Astrocyte (in vitro differentiated cells and primary cell): ENCODE measurements around the gene RNGTT. TPM values are rescaled to one million over a fixed set of nuclear protein-coding genes. Genes with fewer than 3 reads are reported as not detected.
A peak's percentile ranks its signal among the peaks of the same experiment; 100 is the strongest.

Source experiments
- DNase-seq: peaks from one replicate; pipeline ENCODE4 v3.0.0-alpha.2; 2010; ENCODE audit warnings: low read depth
- FAIRE-seq: peaks from 2 replicates; lab custom pipeline; 2011; peaks lifted over from hg19 to GRCh38; lab: Jason Lieb, UNC
- H2AFZ ChIP-seq: 2 replicates; pipeline ENCODE4 v1.6.0; 2012; ENCODE audit warnings: low read depth, low read length, inconsistent platforms
- H3K27ac ChIP-seq: 2 replicates; pipeline ENCODE4 v1.5.1; 2011; ENCODE audit warnings: low read depth, low read length, inconsistent platforms
- H3K27me3 ChIP-seq: 2 replicates; pipeline ENCODE4 v1.6.0; 2011; ENCODE audit warnings: low read length, inconsistent platforms; ENCODE audit not compliant: insufficient read depth
- H3K36me3 ChIP-seq: 2 replicates; pipeline ENCODE4 v1.5.1; 2011; ENCODE audit warnings: low read length, inconsistent platforms; ENCODE audit not compliant: insufficient read depth
- H3K4me1 ChIP-seq: 2 replicates; pipeline ENCODE4 v1.5.1; 2011; ENCODE audit warnings: low read length, inconsistent platforms; ENCODE audit not compliant: insufficient read depth
- H3K4me2 ChIP-seq: 2 replicates; pipeline ENCODE4 v1.6.0; 2012; ENCODE audit warnings: low read length, inconsistent platforms
- H3K4me3 ChIP-seq: 2 replicates; pipeline ENCODE4 v1.5.1; 2011; ENCODE audit warnings: low read depth, mild to moderate bottlenecking, low read length, inconsistent platforms; ENCODE audit not compliant: insufficient read depth
- H3K79me2 ChIP-seq: 2 replicates; pipeline ENCODE4 v1.6.0; 2012; ENCODE audit warnings: mild to moderate bottlenecking, low read length, inconsistent platforms; ENCODE audit not compliant: insufficient read depth
- H3K9ac ChIP-seq: 2 replicates; pipeline ENCODE4 v1.6.0; 2012; ENCODE audit warnings: mild to moderate bottlenecking, low read length, inconsistent platforms
- H3K9me3 ChIP-seq: 2 replicates; pipeline ENCODE4 v1.5.1; 2012; ENCODE audit warnings: low read depth, mild to moderate bottlenecking, low read length, inconsistent platforms; ENCODE audit not compliant: insufficient read depth
- H4K20me1 ChIP-seq: 2 replicates; pipeline ENCODE4 v1.6.0; 2012; ENCODE audit warnings: low read length, inconsistent platforms; ENCODE audit not compliant: insufficient read depth
- H3K27ac Mint-ChIP-seq: one replicate; pipeline ENCODE4 v1.8.0; 2021; ENCODE audit warnings: mild to moderate bottlenecking, mixed read lengths; ENCODE audit not compliant: unreplicated experiment
- H3K27me3 Mint-ChIP-seq: one replicate; pipeline ENCODE4 v1.8.0; 2021; ENCODE audit warnings: low read depth, mixed read lengths; ENCODE audit not compliant: unreplicated experiment
- H3K36me3 Mint-ChIP-seq: one replicate; pipeline ENCODE4 v1.8.0; 2021; ENCODE audit warnings: low read depth, mixed read lengths; ENCODE audit not compliant: unreplicated experiment
- H3K4me1 Mint-ChIP-seq: one replicate; pipeline ENCODE4 v1.8.0; 2021; ENCODE audit warnings: low read depth, mixed read lengths; ENCODE audit not compliant: unreplicated experiment
- H3K4me3 Mint-ChIP-seq: one replicate; pipeline ENCODE4 v1.8.0; 2021; ENCODE audit warnings: mild to moderate bottlenecking, moderate library complexity, mixed read lengths; ENCODE audit not compliant: unreplicated experiment
- H3K9me3 Mint-ChIP-seq: one replicate; pipeline ENCODE4 v1.8.0; 2021; ENCODE audit warnings: mild to moderate bottlenecking, mixed read lengths; ENCODE audit not compliant: unreplicated experiment
- EZH2 ChIP-seq: IDR thresholded peaks from 2 replicates; pipeline ENCODE4 v1.6.1; 2012; ENCODE audit warnings: mild to moderate bottlenecking, low read length, inconsistent platforms; ENCODE audit not compliant: insufficient read depth
- total RNA-seq: library from RNA; stranded (reverse); gene quantifications from 2 replicates; pipeline ENCODE4 v1.2.1, GENCODE V29; 2021
- TF ChIP-seq, protein P1 (sequence below): IDR thresholded peaks from 2 replicates; pipeline ENCODE4 v1.5.1; 2011; ENCODE audit warnings: low read depth, mild to moderate bottlenecking, inconsistent platforms, low read length, moderate library complexity; ENCODE audit not compliant: insufficient read depth

RNGTT gene
- total RNA-seq, 1 donor from 2014 or later: 16.0 TPM

DNA sequence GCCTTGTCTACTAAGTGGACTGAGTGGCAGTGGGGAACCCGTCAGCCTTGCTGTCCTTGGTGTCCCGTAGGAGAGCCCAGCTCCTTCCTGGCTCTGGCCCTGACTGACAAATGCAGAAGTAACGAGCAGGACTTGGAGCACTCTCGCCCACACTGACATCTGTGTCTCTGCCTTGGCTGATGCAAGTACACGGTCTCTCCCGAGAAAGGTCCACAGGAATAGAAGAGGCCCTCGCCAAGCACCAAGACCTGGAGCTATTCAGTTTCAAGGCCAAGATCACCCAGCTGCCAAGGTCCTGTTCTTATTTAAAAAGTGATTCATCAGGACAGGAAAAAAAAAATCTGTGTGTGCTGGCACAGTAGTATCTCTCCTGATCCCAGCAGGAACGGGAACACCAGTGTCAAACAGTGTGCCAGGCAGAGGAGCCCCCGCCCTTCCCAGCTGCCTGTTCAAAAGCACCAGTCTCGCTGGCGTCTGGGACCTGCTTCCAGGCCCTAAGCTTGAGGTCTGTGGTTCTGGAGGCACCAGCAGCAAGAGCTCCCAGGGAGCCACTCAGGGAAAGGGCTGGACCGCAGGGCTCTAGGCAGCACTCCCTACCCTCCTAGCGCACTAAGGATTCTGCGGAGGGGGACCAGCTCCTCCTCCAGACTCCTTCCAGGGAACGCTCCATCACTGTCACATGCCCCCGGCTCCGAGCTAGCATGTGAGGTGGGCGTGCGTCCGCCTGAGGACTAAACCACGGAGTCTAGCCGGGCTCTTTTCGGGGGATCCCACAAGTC is 376.9 kb downstream of the RNGTT start:
- Mint-ChIP-seq H3K4me1 (no peaks in the 10 kb centered on the region), H3K27ac (no peak overlapping the region), H3K27me3 (peaks cover 42% of the 10 kb centered on the region), H3K4me3 (no peak overlapping the region), H3K9me3 (peaks cover 3% of the 10 kb centered on the region), H3K36me3 (no peaks in the 10 kb centered on the region)
- DNase-seq (peak; percentile 2), FAIRE-seq (no peak)
- Histone ChIP-seq H2AFZ (no peak overlapping the region), H3K79me2 (no peaks in the 10 kb centered on the region), H3K27ac (no peak overlapping the region), H3K9ac (no peak overlapping the region), H3K27me3 (peaks cover 2% of the 10 kb centered on the region), H3K4me1 (no peaks in the 10 kb centered on the region), H3K4me3 (no peak overlapping the region), H3K36me3 (no peaks in the 10 kb centered on the region), H3K4me2 (no peak overlapping the region), H4K20me1 (no peaks in the 10 kb centered on the region), H3K9me3 (peaks cover 4% of the 10 kb centered on the region)
- TF ChIP-seq, protein P1, sequence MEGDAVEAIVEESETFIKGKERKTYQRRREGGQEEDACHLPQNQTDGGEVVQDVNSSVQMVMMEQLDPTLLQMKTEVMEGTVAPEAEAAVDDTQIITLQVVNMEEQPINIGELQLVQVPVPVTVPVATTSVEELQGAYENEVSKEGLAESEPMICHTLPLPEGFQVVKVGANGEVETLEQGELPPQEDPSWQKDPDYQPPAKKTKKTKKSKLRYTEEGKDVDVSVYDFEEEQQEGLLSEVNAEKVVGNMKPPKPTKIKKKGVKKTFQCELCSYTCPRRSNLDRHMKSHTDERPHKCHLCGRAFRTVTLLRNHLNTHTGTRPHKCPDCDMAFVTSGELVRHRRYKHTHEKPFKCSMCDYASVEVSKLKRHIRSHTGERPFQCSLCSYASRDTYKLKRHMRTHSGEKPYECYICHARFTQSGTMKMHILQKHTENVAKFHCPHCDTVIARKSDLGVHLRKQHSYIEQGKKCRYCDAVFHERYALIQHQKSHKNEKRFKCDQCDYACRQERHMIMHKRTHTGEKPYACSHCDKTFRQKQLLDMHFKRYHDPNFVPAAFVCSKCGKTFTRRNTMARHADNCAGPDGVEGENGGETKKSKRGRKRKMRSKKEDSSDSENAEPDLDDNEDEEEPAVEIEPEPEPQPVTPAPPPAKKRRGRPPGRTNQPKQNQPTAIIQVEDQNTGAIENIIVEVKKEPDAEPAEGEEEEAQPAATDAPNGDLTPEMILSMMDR: no peak
- no peak for TF ChIP-seq EZH2

GRCh38 chr6:88585276-88585692 is 378.1 kb downstream of the RNGTT start:
- Mint-ChIP-seq H3K4me1 (no peaks in the 10 kb centered on the region), H3K27me3 (peaks cover 41% of the 10 kb centered on the region), H3K36me3 (no peaks in the 10 kb centered on the region), H3K27ac (no peak overlapping the region), H3K4me3 (no peak overlapping the region), H3K9me3 (peaks cover 3% of the 10 kb centered on the region)
- H3K36me3 ChIP-seq: no peaks in the 10 kb centered on the region
- peaks cover 2% of the 10 kb centered on the region for H3K27me3 ChIP-seq
- H3K4me2 ChIP-seq: no peak overlapping the region
- no peak overlapping the region for H3K27ac ChIP-seq
- no peaks in the 10 kb centered on the region for H3K4me1 ChIP-seq
- peaks cover 4% of the 10 kb centered on the region for H3K9me3 ChIP-seq
- TF ChIP-seq, protein P1: no peak
- no peak for TF ChIP-seq EZH2
- no peaks in the 10 kb centered on the region for H3K79me2 ChIP-seq
- no peak overlapping the region for H3K4me3 ChIP-seq
- peak overlapping the region; percentile 10 for H2AFZ ChIP-seq
- H3K9ac ChIP-seq: no peak overlapping the region
- no peak for FAIRE-seq
- no peaks in the 10 kb centered on the region for H4K20me1 ChIP-seq
- no peak for DNase-seq
